HCT116 (cell line): ENCODE results near the gene TMEM116. TPM values are rescaled to one million over a fixed set of nuclear protein-coding genes. Genes with fewer than 3 reads are reported as not detected.

ENCODE experiments used
- ATAC-seq: fragments of 200-7000 bp; cut with Tn5 transposase; 2 replicates; pipeline ENCODE4 v1.9.1; 2020; ENCODE audit warnings: mild to moderate bottlenecking, moderate library complexity
- BruUV-seq: library from RNA; stranded (reverse); fragments of 400-500 nt; replicated peaks from 2 replicates; lab custom pipeline; 2021; lab: Mats Ljungman, UMichigan
- CTCF ChIA-PET: fragments of 300-600 bp; sonication (Branson Sonifier 250); formaldehyde crosslinking; loops from one replicate; lab custom pipeline; 2021; ENCODE audit warnings: antibody characterized with exemption; lab: Charles Lee
- POLR2A ChIA-PET: fragments of 300-600, 350-600 bp; sonication (Branson Sonifier 250); formaldehyde crosslinking; loops from one replicate; lab custom pipeline; 2021; ENCODE audit warnings: antibody characterized with exemption; lab: Charles Lee
- RAD21 ChIA-PET, 2 experiments: fragments of 300-600 bp; sonication (Branson Sonifier 250); formaldehyde crosslinking; loops; one replicate each; lab custom pipeline; 2023; ENCODE audit warnings: low total read pairs in 2 of 2; ENCODE audit not compliant: uncharacterized antibody in 2 of 2, unreplicated experiment in 2 of 2, low non-redundant PET in 1 of 2; lab: Charles Lee
- DNase-seq: peaks from one replicate; pipeline ENCODE4 v3.0.0-alpha.2; 2010; ENCODE audit warnings: low read depth, low spot score
- H2AFZ ChIP-seq: fragments of 200-600 bp; shearing (Covaris generic), sonication (generic); 2 replicates; pipeline ENCODE4 v1.6.1; 2017; ENCODE audit warnings: low read depth, mixed run types, mixed read lengths, antibody characterized with exemption, low read length; ENCODE audit not compliant: poor library complexity, severe bottlenecking
- H3K27ac ChIP-seq: 2 replicates; pipeline ENCODE4 v1.5.1; 2012; ENCODE audit warnings: low read depth, low read length
- H3K27me3 ChIP-seq: fragments of 200-600 bp; sonication (generic); 2 replicates; pipeline ENCODE4 v1.6.1; 2016; ENCODE audit warnings: mixed run types, low read length, mixed read lengths; ENCODE audit not compliant: insufficient read depth
- H3K36me3 ChIP-seq, 2 experiments: fragments of 200-500 bp in 1 of 2; fragments of 200-600 bp in 1 of 2; sonication (Bioruptor generic) in 1 of 2; sonication (generic) in 1 of 2; 2 replicates each; pipeline versions ENCODE4 v1.5.1 to v1.6.1; 2014 to 2016; ENCODE audit warnings: low read length in 2 of 2, inconsistent platforms in 1 of 2, mixed read lengths in 1 of 2, mixed run types in 1 of 2; ENCODE audit not compliant: insufficient read depth in 2 of 2, control insufficient read depth in 1 of 2
- H3K4me1 ChIP-seq, 2 experiments: fragments of 200-600 bp in 1 of 2; sonication (generic) in 1 of 2; 2 replicates each; pipeline versions ENCODE4 v1.5.1 to v1.6.1; 2012 to 2017; ENCODE audit warnings: low read length in 2 of 2, inconsistent platforms in 1 of 2, mild to moderate bottlenecking in 1 of 2, mixed read lengths in 1 of 2, mixed run types in 1 of 2, moderate library complexity in 1 of 2; ENCODE audit not compliant: insufficient read depth in 2 of 2, control insufficient read depth in 1 of 2
- H3K4me2 ChIP-seq: fragments of 200-600 bp; sonication (generic); 2 replicates; pipeline ENCODE4 v1.6.1; 2017; ENCODE audit warnings: mixed run types, low read length, mixed read lengths
- H3K4me3 ChIP-seq, 2 experiments: fragments of 200-600 bp in 1 of 2; sonication (generic) in 1 of 2; replicated peaks in 1 of 2; 2 replicates each; pipeline ENCODE4 v1.5.1; 2011 to 2016; ENCODE audit warnings: low read length in 2 of 2, control low read depth in 1 of 2, low read depth in 1 of 2, mild to moderate bottlenecking in 1 of 2, mixed read lengths in 1 of 2, mixed run types in 1 of 2
- H3K79me2 ChIP-seq: fragments of 200-600 bp; sonication (generic); 2 replicates; pipeline ENCODE4 v1.6.1; 2017; ENCODE audit warnings: mild to moderate bottlenecking, mixed run types, low read length, moderate library complexity, mixed read lengths; ENCODE audit not compliant: insufficient read depth
- H3K9ac ChIP-seq: fragments of 200-600 bp; sonication (generic); 2 replicates; pipeline ENCODE4 v1.6.1; 2016; ENCODE audit warnings: low read length, mixed read lengths
- H3K9me2 ChIP-seq: fragments of 200-600 bp; sonication (generic), shearing (Covaris generic); 2 replicates; pipeline ENCODE4 v1.6.1; 2017; ENCODE audit warnings: mixed run types, mild to moderate bottlenecking, moderate library complexity; ENCODE audit not compliant: insufficient read depth
- H3K9me3 ChIP-seq, 2 experiments: fragments of 200-500 bp in 1 of 2; fragments of 200-600 bp in 1 of 2; sonication (Bioruptor generic) in 1 of 2; sonication (generic) in 1 of 2; 2 replicates each; pipeline ENCODE4 v1.6.1; 2014 to 2017; ENCODE audit warnings: low read length in 2 of 2, mixed read lengths in 2 of 2, inconsistent platforms in 1 of 2, low read depth in 1 of 2, mild to moderate bottlenecking in 1 of 2, mixed run types in 1 of 2, moderate library complexity in 1 of 2; ENCODE audit not compliant: control insufficient read depth in 1 of 2, insufficient read depth in 1 of 2
- H4K20me1 ChIP-seq: fragments of 200-600 bp; sonication (generic), shearing (Covaris generic); 2 replicates; pipeline ENCODE4 v1.6.1; 2017; ENCODE audit warnings: mixed run types, mild to moderate bottlenecking, moderate library complexity; ENCODE audit not compliant: insufficient read depth
- ATF3 ChIP-seq: IDR thresholded peaks from 2 replicates; pipeline ENCODE4 v1.6.1; 2012
- CBX3 ChIP-seq: IDR thresholded peaks from 2 replicates; pipeline ENCODE4 v1.6.1; 2012; ENCODE audit warnings: low read depth
- EGR1 ChIP-seq: IDR thresholded peaks from 2 replicates; pipeline ENCODE4 v1.6.1; 2012; ENCODE audit warnings: low read depth
- EZH2 ChIP-seq: fragments of 200-600 bp; sonication (generic); IDR thresholded peaks from 2 replicates; pipeline ENCODE4 v1.6.1; 2017; ENCODE audit warnings: antibody characterized with exemption, mixed run types
- EZH2phosphoT487 ChIP-seq: fragments of 200-600 bp; IDR thresholded peaks from 2 replicates; pipeline ENCODE4 v1.6.1; 2018; ENCODE audit warnings: antibody characterized with exemption, borderline replicate concordance
- MAX ChIP-seq: IDR thresholded peaks from 2 replicates; pipeline ENCODE4 v1.6.1; 2012
- RAD21 ChIP-seq: IDR thresholded peaks from 2 replicates; pipeline ENCODE4 v1.6.1; 2012; ENCODE audit warnings: low read depth, mild to moderate bottlenecking
- REST ChIP-seq: IDR thresholded peaks from 2 replicates; pipeline ENCODE4 v1.6.1; 2012; ENCODE audit warnings: low read depth
- TCF7L2 ChIP-seq: IDR thresholded peaks from 2 replicates; pipeline ENCODE4 v1.7.0; 2011; ENCODE audit warnings: borderline replicate concordance, inconsistent platforms; ENCODE audit not compliant: insufficient read depth, insufficient read length; ENCODE audit errors: extremely low read depth
- YY1 ChIP-seq: IDR thresholded peaks from 2 replicates; pipeline ENCODE4 v1.6.1; 2011; ENCODE audit warnings: low read length, low read depth, moderate library complexity, mild to moderate bottlenecking; ENCODE audit not compliant: insufficient replicate concordance; ENCODE audit errors: extremely low read depth
- ZFX ChIP-seq: fragments of 450-650 bp; IDR thresholded peaks from 2 replicates; pipeline ENCODE4 v1.6.1; 2017
- intact Hi-C: fragments of 100-400 bp; cut with micrococcal nuclease; formaldehyde crosslinking; loops from 2 replicates; pipeline ENCODE4 v1.10.0; 2022
- total RNA-seq: library from RNA; stranded (reverse); gene quantifications from one replicate; pipeline ENCODE4 v1.2.1, GENCODE V29; 2021; ENCODE audit not compliant: unreplicated experiment

Gene TMEM116
- total RNA-seq, 1 experiment from 2014 or later, result 6.8 TPM

GRCh38 chr12:112031472-112031871 lies 18.5 kb upstream of the TMEM116 start (continued):
- TF ChIP-seq YY1, result no peak
- TF ChIP-seq EZH2phosphoT487, result no peak
- TF ChIP-seq CBX3, result no peak
- no peak for TF ChIP-seq RAD21
- no peak for TF ChIP-seq REST
- TF ChIP-seq MAX, result no peak
- TF ChIP-seq EZH2, result no peak
- no peak for TF ChIP-seq TCF7L2
- no peak for TF ChIP-seq ZFX

GRCh38 chr12:112029301-112029700 lies 16.3 kb upstream of the TMEM116 start:
- ChIA-PET POLR2A (no interaction called here), CTCF (no interaction called here), RAD21 (no interaction called here)
- Histone ChIP-seq H3K36me3 (peaks cover 39 to 53% of the 10 kb centered on the region in 2 experiments), H3K4me1 (no peaks in the 10 kb centered on the region), H2AFZ (no peak overlapping the region), H3K4me3 (no peak overlapping the region), H4K20me1 (no peaks in the 10 kb centered on the region; the same call in 1 of the 2 replicates), H3K27me3 (no peaks in the 10 kb centered on the region), H3K27ac (no peak overlapping the region), H3K9me3 (no peaks in the 10 kb centered on the region), H3K4me2 (no peak overlapping the region), H3K9me2 (no peaks in the 10 kb centered on the region), H3K79me2 (peaks cover 15% of the 10 kb centered on the region; the same call in 1 of the 2 replicates), H3K9ac (no peak overlapping the region)
- TF ChIP-seq CBX3, result no peak
- no peak for TF ChIP-seq EGR1
- TF ChIP-seq ATF3, result no peak
- TF ChIP-seq ZFX, result no peak
- BruUV-seq, result no TSS peak
- intact Hi-C loops, result no loop called here
- ATAC-seq, result no peak
- DNase-seq, result no peak
